Fibroblast of lung (primary cell): ENCODE results near the gene KDR.

Source experiments
- CTCF ChIP-seq, 2 donors: IDR thresholded peaks in 1 of 2; conservative IDR thresholded peaks in 1 of 2; 1 replicate in 1 of 2; 2 replicates in 1 of 2; pipeline ENCODE4 v1.5.1; 2011 to 2012; ENCODE audit warnings: low read length in 2 of 2, control low read depth in 1 of 2, inconsistent platforms in 1 of 2, low read depth in 1 of 2, mild to moderate bottlenecking in 1 of 2
- EZH2 ChIP-seq: IDR thresholded peaks from 2 replicates; pipeline ENCODE4 v1.5.1; 2012; ENCODE audit warnings: low read length, control low read depth, mild to moderate bottlenecking; ENCODE audit errors: missing control alignments

DNA sequence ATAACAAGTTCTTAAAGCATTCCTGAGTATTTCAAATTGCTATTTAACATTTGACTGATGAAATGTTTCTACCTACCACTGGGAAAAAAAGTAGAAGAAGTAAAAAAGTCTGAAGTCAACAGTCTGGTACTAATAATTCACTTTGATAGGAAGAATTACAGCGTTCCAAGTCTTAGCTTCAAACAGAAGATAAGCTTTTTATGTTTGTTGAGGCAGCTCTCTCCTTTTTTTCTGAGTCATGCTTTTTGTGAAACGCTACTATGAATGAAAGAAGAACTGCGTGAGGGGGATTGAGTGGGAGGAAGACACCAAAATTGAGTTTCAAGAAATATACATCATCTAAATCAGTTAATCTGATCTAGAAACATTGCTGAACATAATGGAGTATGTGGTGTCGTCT is 13.0 kb upstream of the KDR start:
- TF ChIP-seq CTCF (conservative IDR thresholded peaks at IDR 0.05 in 1 of 2, IDR thresholded peaks at IDR 0.05 in 1 of 2; ENCODE audit: low read depth in 1 of 2, low read length in 2 of 2) (no peak), EZH2 (no peak)
